ENCODE results near the gene LRRK1. TPM values are rescaled to one million over a fixed set of nuclear protein-coding genes. Genes with fewer than 3 reads are reported as not detected.

The LRRK1 gene
- total RNA-seq, 6 experiments from 2014 or later = 0.93 to 3.6 (median 2.5) TPM

- intact Hi-C loops (cut with DNase I) = no loop called here
- ATAC-seq = no peak
- Histone ChIP-seq H3K4me3 (no peak overlapping the region), H3K27ac (no peak overlapping the region), H3K27me3 (no peaks in the 10 kb centered on the region), H3K4me1 (no peaks in the 10 kb centered on the region), H3K36me3 (no peaks in the 10 kb centered on the region), H3K9me3 (no peaks in the 10 kb centered on the region)
- TF ChIP-seq POLR2A (IDR thresholded peaks at IDR 0.05) (no peak), CTCF (IDR thresholded peaks at IDR 0.05) (no peak)
- no peak for DNase-seq
- 70% methylated on average over 8 of the region's 9 CpGs for WGBS (ENCODE audit: insufficient coverage, low coverage, low lambda C conversion rate, missing lambda C conversion rate)
These were observed 109.2 kb downstream of the LRRK1 start for GRCh38 chr15:101028321-101028720.

GRCh38 chr15:101028772-101029438, 109.7 kb downstream of the LRRK1 start:
- WGBS (ENCODE audit: insufficient coverage, low coverage, low lambda C conversion rate, missing lambda C conversion rate) = 75% methylated on average over 9 of the region's 19 CpGs

GRCh38 chr15:101029971-101030661, 111.0 kb downstream of the LRRK1 start:
- TF ChIP-seq POLR2A (IDR thresholded peaks at IDR 0.05) (no peak), CTCF (IDR thresholded peaks at IDR 0.05) (no peak)
- Histone ChIP-seq H3K27ac (no peak overlapping the region), H3K27me3 (no peaks in the 10 kb centered on the region), H3K4me1 (no peaks in the 10 kb centered on the region), H3K4me3 (no peak overlapping the region), H3K9me3 (no peaks in the 10 kb centered on the region), H3K36me3 (no peaks in the 10 kb centered on the region)
- WGBS (ENCODE audit: insufficient coverage, low coverage, low lambda C conversion rate, missing lambda C conversion rate) = 61% methylated on average over 5 of the region's 9 CpGs
- intact Hi-C loops (cut with DNase I) = no loop called here
- ATAC-seq (no peak), DNase-seq (peak in 2 of 3 donors; percentile 28 to 30)

More at GRCh38 chr15:101028772-101029438, 109.7 kb downstream of the LRRK1 start:
- no peaks in the 10 kb centered on the region for H3K27me3 ChIP-seq
- H3K4me1 ChIP-seq = no peaks in the 10 kb centered on the region
- H3K36me3 ChIP-seq = no peaks in the 10 kb centered on the region
- H3K4me3 ChIP-seq = no peak overlapping the region
- intact Hi-C loops (cut with DNase I) = no loop called here
- DNase-seq = peak in 2 of 3 donors; percentile 33 to 35
- H3K9me3 ChIP-seq = no peaks in the 10 kb centered on the region
- H3K27ac ChIP-seq = no peak overlapping the region
- TF ChIP-seq POLR2A (IDR thresholded peaks at IDR 0.05) (no peak), CTCF (IDR thresholded peaks at IDR 0.05) (no peak)
- ATAC-seq = no peak

- WGBS (ENCODE audit: insufficient coverage, low coverage, low lambda C conversion rate, missing lambda C conversion rate) = 73% methylated on average over 8 of the region's 8 CpGs
- Histone ChIP-seq H3K4me3 (no peak overlapping the region), H3K27ac (no peak overlapping the region), H3K4me1 (no peaks in the 10 kb centered on the region), H3K9me3 (no peaks in the 10 kb centered on the region), H3K36me3 (no peaks in the 10 kb centered on the region), H3K27me3 (no peaks in the 10 kb centered on the region)
- intact Hi-C loops (cut with DNase I) = no loop called here
- DNase-seq (peak in 2 of 3 donors; percentile 33 to 47), ATAC-seq (peak; percentile 38 to 67 (median 50))
- TF ChIP-seq CTCF (IDR thresholded peaks at IDR 0.05) (no peak), POLR2A (IDR thresholded peaks at IDR 0.05) (no peak)
These were observed 112.1 kb downstream of the LRRK1 start for GRCh38 chr15:101031213-101031612.
